ENCODE results near the gene GNG7.
"Not testable (repeated sequence)": the region's sequence is repeated elsewhere in the genome, so short reads cannot be mapped to it uniquely, and the experiment has no call there.

The GNG7 gene

GRCh38 chr19:2602391-2603181 is 99.9 kb downstream of the GNG7 start:
- no peak for DNase-seq (ENCODE audit: low read depth in 2 of 2)

- no peak for DNase-seq (ENCODE audit: low read depth in 2 of 2)
Measured at GRCh38 chr19:2600914-2601870, 101.3 kb downstream of the GNG7 start.

- DNase-seq (ENCODE audit: low read depth in 2 of 2): no peak
Measured at GRCh38 chr19:2594319-2594718, 108.2 kb downstream of the GNG7 start.

- no peak for DNase-seq (ENCODE audit: low read depth in 2 of 2)
Measured at GRCh38 chr19:2592824-2593223, 109.7 kb downstream of the GNG7 start.

- DNase-seq (ENCODE audit: low read depth in 2 of 2): no peak
Measured at GRCh38 chr19:2591537-2592291, 110.8 kb downstream of the GNG7 start.

- no peak for DNase-seq (ENCODE audit: low read depth in 2 of 2)
Measured at GRCh38 chr19:2590630-2591399, 111.7 kb downstream of the GNG7 start.

- no peak for DNase-seq (ENCODE audit: low read depth in 2 of 2)
Measured at GRCh38 chr19:2589441-2589840, 113.1 kb downstream of the GNG7 start.

GRCh38 chr19:2588081-2588777 is 114.3 kb downstream of the GNG7 start:
- DNase-seq (ENCODE audit: low read depth in 2 of 2): no peak

GRCh38 chr19:2587001-2587719 is 115.3 kb downstream of the GNG7 start:
- DNase-seq (ENCODE audit: low read depth in 2 of 2): no peak

GRCh38 chr19:2586196-2586595 is 116.3 kb downstream of the GNG7 start:
- DNase-seq (ENCODE audit: low read depth in 2 of 2): no peak

GRCh38 chr19:2584002-2584401 is 118.5 kb downstream of the GNG7 start:
- DNase-seq (ENCODE audit: low read depth in 2 of 2): no peak

- no peak for DNase-seq (ENCODE audit: low read depth in 2 of 2)
Measured at GRCh38 chr19:2582984-2583956, 119.2 kb downstream of the GNG7 start.

GRCh38 chr19:2580396-2580795 is 122.1 kb downstream of the GNG7 start:
- not testable (repeated sequence) for DNase-seq (ENCODE audit: low read depth in 2 of 2)

GRCh38 chr19:2579678-2580280 is 122.7 kb downstream of the GNG7 start:
- no peak for DNase-seq (ENCODE audit: low read depth in 2 of 2)

GRCh38 chr19:2578901-2579677 is 123.4 kb downstream of the GNG7 start:
- DNase-seq (ENCODE audit: low read depth in 2 of 2): peak in 1 of 2 donors; percentile 26

GRCh38 chr19:2578391-2578890 is 124.1 kb downstream of the GNG7 start:
- no peak for DNase-seq (ENCODE audit: low read depth in 2 of 2)

- DNase-seq (ENCODE audit: low read depth in 2 of 2): no peak
Measured at GRCh38 chr19:2577722-2578335, 124.7 kb downstream of the GNG7 start.

Measured in stimulated activated CD8-positive, alpha-beta memory T cell treated with anti-CD3 and anti-CD28 coated beads, Interleukin-15, amount 100 ng/mL, for 48 hours (primary cell).